Omental fat pad (tissue), 4 donors: ENCODE measurements around the gene GLRA1. TPM values are rescaled to one million over a fixed set of nuclear protein-coding genes. Genes with fewer than 3 reads are reported as not detected.

Source experiments
- ATAC-seq: fragments of 150-250 bp; one replicate; pipeline ENCODE4 v1.9.1; 2016; ENCODE audit warnings: mild to moderate bottlenecking, moderate library complexity; ENCODE audit not compliant: low FRiP score
- DNase-seq: peaks from one replicate; pipeline ENCODE4 v3.0.0-alpha.2; 2019; ENCODE audit warnings: low spot score
- CTCF ChIP-seq, 3 donors: fragments of 450-650 bp; IDR thresholded peaks; one replicate each; pipeline ENCODE4 v1.5.1; 2016 to 2017; ENCODE audit warnings: antibody characterized with exemption in 3 of 3, mild to moderate bottlenecking in 3 of 3, moderate library complexity in 2 of 3
- total RNA-seq, 4 donors: library from RNA; depleted of rRNA; stranded (reverse); fragments of >200 nt; gene quantifications; one replicate each; pipeline ENCODE4 v1.1.0, GENCODE V29; 2016

Gene GLRA1
- total RNA-seq, 4 donors from 2014 or later = not detected

- ATAC-seq (no peak), DNase-seq (no peak)
- no peak for TF ChIP-seq CTCF (IDR thresholded peaks at IDR 0.05)
Measured at GRCh38 chr5:151890299-151890698, 34.4 kb downstream of the GLRA1 start.

- no peak for ATAC-seq
- TF ChIP-seq CTCF (IDR thresholded peaks at IDR 0.05) = no peak
- no peak for DNase-seq
Measured at GRCh38 chr5:151889614-151890013, 35.0 kb downstream of the GLRA1 start.

- ATAC-seq (no peak), DNase-seq (no peak)
- TF ChIP-seq CTCF (IDR thresholded peaks at IDR 0.05) = no peak
Measured at GRCh38 chr5:151886546-151887275, 37.9 kb downstream of the GLRA1 start.

GRCh38 chr5:151885138-151885908 lies 39.3 kb downstream of the GLRA1 start:
- ATAC-seq = no peak
- TF ChIP-seq CTCF (IDR thresholded peaks at IDR 0.05) = no peak
- no peak for DNase-seq

- DNase-seq (no peak), ATAC-seq (no peak)
- no peak for TF ChIP-seq CTCF (IDR thresholded peaks at IDR 0.05)
Measured at GRCh38 chr5:151881621-151882225, 42.9 kb downstream of the GLRA1 start.

- ATAC-seq (no peak), DNase-seq (no peak)
- no peak for TF ChIP-seq CTCF (IDR thresholded peaks at IDR 0.05)
Measured at GRCh38 chr5:151880324-151880723, 44.3 kb downstream of the GLRA1 start.
